Endothelial cell (in vitro differentiated cells): ENCODE data around the gene ANKRD63. TPM values are rescaled to one million over a fixed set of nuclear protein-coding genes. Genes with fewer than 3 reads are reported as not detected.

Source experiments
- DNase-seq: peaks from one replicate; pipeline ENCODE4 v3.0.0; 2021; ENCODE audit warnings: low spot score
- H3K27ac Mint-ChIP-seq: one replicate; pipeline ENCODE4 v1.8.0; 2021; ENCODE audit warnings: mixed read lengths, inconsistent platforms; ENCODE audit not compliant: unreplicated experiment
- H3K27me3 Mint-ChIP-seq: one replicate; pipeline ENCODE4 v1.8.0; 2021; ENCODE audit warnings: mild to moderate bottlenecking, moderate library complexity, mixed read lengths, inconsistent platforms; ENCODE audit not compliant: unreplicated experiment
- H3K36me3 Mint-ChIP-seq: one replicate; pipeline ENCODE4 v1.8.0; 2021; ENCODE audit warnings: mild to moderate bottlenecking, low read depth, mixed read lengths, inconsistent platforms; ENCODE audit not compliant: unreplicated experiment
- H3K4me1 Mint-ChIP-seq: one replicate; pipeline ENCODE4 v1.8.0; 2021; ENCODE audit warnings: mild to moderate bottlenecking, mixed read lengths, inconsistent platforms; ENCODE audit not compliant: unreplicated experiment
- H3K4me3 Mint-ChIP-seq: one replicate; pipeline ENCODE4 v1.8.0; 2021; ENCODE audit warnings: mild to moderate bottlenecking, mixed read lengths, inconsistent platforms; ENCODE audit not compliant: unreplicated experiment
- H3K9me3 Mint-ChIP-seq: one replicate; pipeline ENCODE4 v1.8.0; 2021; ENCODE audit warnings: mixed read lengths, inconsistent platforms; ENCODE audit not compliant: unreplicated experiment
- total RNA-seq: library from RNA; stranded (reverse); fragmentation: NEBNext Ultra II Directional; extraction: Animal tissue kit (Norgen Biotek cat#: 25700); gene quantifications from one replicate; pipeline ENCODE4 v1.2.1, GENCODE V29; 2021; ENCODE audit not compliant: unreplicated experiment
- TF ChIP-seq, protein P1 (sequence below): fragments of 200-600 bp; sonication (generic); IDR thresholded peaks from one replicate; pipeline ENCODE4 v1.5.0; 2021; ENCODE audit warnings: antibody characterized with exemption; ENCODE audit not compliant: unreplicated experiment

The ANKRD63 gene
- total RNA-seq, 1 donor from 2014 or later, result not detected

DNA sequence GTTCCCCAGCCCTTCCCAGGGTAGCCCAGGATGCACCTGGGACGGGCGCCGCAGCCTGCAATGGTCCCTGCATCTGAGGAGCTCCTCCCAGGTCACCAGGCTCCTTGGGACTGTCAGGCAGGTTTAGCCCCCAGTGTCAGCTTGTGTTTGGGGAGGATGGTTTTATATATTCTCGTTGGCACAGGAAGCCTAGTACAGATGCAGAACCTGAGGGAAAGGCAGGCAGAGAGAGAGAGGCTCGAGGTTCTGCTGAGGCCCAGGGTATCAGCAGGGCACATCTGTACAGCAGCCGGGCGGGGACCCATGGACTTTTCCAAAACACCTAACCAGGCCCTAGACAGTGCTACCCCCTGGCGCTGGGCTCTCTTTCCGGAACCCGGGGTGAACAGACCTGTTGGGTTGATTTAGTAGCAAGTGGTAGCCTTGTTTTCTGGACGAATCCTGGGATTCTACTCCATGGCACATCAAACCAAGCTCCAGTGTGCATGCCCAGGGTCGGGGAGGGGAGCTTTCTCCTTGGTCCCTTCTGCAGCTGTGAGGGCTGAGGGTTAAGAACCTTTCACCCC is 35.4 kb downstream of the ANKRD63 start:
- peaks cover 7% of the 10 kb centered on the region for H3K27me3 Mint-ChIP-seq
- H3K4me1 Mint-ChIP-seq, result peaks cover 5% of the 10 kb centered on the region
- no peaks in the 10 kb centered on the region for H3K36me3 Mint-ChIP-seq
- H3K9me3 Mint-ChIP-seq, result no peaks in the 10 kb centered on the region
- no peak overlapping the region for H3K27ac Mint-ChIP-seq
- no peak overlapping the region for H3K4me3 Mint-ChIP-seq
- DNase-seq, result no peak
- TF ChIP-seq, protein P1, sequence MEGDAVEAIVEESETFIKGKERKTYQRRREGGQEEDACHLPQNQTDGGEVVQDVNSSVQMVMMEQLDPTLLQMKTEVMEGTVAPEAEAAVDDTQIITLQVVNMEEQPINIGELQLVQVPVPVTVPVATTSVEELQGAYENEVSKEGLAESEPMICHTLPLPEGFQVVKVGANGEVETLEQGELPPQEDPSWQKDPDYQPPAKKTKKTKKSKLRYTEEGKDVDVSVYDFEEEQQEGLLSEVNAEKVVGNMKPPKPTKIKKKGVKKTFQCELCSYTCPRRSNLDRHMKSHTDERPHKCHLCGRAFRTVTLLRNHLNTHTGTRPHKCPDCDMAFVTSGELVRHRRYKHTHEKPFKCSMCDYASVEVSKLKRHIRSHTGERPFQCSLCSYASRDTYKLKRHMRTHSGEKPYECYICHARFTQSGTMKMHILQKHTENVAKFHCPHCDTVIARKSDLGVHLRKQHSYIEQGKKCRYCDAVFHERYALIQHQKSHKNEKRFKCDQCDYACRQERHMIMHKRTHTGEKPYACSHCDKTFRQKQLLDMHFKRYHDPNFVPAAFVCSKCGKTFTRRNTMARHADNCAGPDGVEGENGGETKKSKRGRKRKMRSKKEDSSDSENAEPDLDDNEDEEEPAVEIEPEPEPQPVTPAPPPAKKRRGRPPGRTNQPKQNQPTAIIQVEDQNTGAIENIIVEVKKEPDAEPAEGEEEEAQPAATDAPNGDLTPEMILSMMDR, result no peak

DNA sequence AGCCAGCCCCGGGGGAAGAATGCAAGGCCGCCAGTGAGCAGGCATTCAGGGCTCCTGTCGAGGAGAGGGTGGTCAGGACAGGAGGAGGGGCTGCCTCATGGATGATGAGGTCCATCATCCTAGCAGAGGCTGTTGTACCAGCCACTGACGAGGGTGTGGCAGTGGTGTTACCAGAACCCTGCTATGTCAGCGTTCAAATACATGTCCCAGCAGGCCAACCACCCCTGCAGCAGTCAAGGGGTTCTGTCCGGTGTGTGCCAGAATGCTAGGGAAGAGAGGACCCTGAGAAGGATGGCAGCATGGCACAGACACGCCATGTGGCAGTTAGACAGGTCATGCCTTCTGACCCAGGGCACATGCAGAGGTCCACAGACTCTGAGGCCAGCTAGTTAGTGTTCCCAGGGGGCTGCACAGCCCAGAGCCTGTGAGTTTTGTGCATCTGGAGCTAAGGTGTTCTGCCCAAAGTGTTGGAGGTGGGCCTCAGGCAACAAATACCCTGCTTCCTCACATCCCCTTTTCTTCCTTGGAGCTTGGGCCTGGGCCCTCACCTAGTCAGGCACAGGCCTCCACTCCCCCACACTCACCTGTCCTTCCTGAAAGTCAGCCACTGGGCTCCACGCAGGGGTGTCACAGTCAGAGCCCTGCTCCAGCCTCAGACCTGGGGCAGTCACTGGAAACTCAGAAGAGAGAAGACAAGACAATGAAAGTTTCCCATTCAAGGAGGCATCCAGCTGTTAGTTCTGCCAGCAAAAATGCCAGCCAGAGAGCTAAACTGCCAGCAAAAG is 36.2 kb downstream of the ANKRD63 start:
- no peaks in the 10 kb centered on the region for H3K36me3 Mint-ChIP-seq
- H3K4me3 Mint-ChIP-seq, result no peak overlapping the region
- peaks cover 5% of the 10 kb centered on the region for H3K27me3 Mint-ChIP-seq
- no peak for DNase-seq
- peaks cover 5% of the 10 kb centered on the region for H3K4me1 Mint-ChIP-seq
- H3K27ac Mint-ChIP-seq, result no peak overlapping the region
- no peaks in the 10 kb centered on the region for H3K9me3 Mint-ChIP-seq
- TF ChIP-seq, protein P1, result no peak

DNA sequence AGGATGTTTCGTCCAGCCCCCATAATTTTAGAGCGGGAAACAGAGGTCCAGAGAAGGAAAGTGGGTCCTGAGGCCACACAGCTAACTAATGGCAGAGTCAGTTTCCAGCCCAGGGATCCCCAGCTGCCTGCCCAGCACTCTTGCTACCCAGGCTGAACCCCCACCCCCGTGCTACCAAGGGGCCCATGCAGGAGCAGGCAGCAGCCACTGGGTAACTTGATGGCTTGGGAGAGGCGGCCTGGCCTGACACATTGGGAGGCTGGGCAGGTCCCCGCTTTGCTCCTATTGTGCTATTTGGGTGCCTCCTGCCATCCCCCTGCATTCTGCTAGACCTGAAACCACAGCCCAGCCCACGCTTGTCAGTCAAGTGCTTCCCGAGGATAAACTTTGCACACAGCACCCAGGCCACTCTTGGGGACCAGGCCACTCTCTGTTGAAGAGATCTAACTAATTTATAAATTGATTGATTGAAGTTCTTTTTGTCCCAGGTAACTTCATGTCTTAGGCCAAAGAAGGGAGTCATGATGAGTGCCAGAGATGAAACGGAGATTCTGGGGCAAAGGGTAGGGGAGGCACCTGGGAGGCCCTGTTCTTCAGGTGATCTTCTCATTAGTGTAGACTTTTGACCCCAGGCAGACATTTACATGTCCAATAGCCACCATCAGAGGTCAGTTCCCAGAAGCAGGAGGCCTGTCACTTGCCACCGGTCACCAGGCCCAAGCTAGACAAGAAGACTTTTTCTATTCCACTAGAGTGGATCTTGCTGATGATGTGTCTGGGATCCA is 37.0 kb downstream of the ANKRD63 start:
- DNase-seq, result no peak
- Mint-ChIP-seq H3K36me3 (no peaks in the 10 kb centered on the region), H3K27ac (no peak overlapping the region), H3K27me3 (no peaks in the 10 kb centered on the region), H3K9me3 (no peaks in the 10 kb centered on the region), H3K4me1 (peaks cover 5% of the 10 kb centered on the region), H3K4me3 (no peak overlapping the region)
- TF ChIP-seq, protein P1, result no peak

DNA sequence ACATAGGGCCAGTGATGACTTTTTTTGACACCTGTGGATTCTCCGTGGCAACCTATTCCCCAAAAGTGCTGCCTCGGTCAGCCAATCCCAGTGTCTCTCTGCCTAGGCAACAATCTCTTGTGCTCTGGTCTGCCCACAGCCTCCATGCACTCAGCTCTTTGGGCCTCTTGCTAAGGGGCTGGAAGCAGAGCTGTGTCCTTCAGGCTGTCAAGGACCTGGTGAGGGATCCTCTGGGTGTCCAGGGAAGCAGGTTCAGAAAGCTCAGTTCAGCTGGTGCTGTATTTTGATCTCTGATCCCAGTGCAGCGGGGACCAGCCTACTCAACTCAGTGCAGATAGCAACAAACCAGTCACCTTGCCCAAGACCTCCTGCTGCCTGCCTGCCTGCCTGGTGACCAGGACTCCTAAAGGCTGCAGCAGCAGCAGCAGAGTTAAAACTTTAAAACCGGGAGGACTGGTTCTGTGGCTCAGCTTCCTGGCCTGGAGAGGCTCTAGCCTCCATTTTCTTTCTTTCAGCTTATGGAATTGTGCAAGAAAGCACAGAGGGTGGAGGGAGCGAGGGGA is 37.8 kb downstream of the ANKRD63 start:
- no peak for DNase-seq
- no peak overlapping the region for H3K27ac Mint-ChIP-seq
- TF ChIP-seq, protein P1, result no peak
- H3K27me3 Mint-ChIP-seq, result no peaks in the 10 kb centered on the region
- H3K36me3 Mint-ChIP-seq, result no peaks in the 10 kb centered on the region
- peaks cover 5% of the 10 kb centered on the region for H3K4me1 Mint-ChIP-seq
- no peaks in the 10 kb centered on the region for H3K9me3 Mint-ChIP-seq
- no peak overlapping the region for H3K4me3 Mint-ChIP-seq
